ENCODE data around the gene HSH2D. TPM values are rescaled to one million over a fixed set of nuclear protein-coding genes. Genes with fewer than 3 reads are reported as not detected.

The HSH2D gene
- total and polyA plus RNA-seq, 10 of the 15 experiments (the other 5 are each of a cell fraction or from before 2014, with no cell fraction given), result 22.0 to 145 (median 89.3) TPM

- TF ChIP-seq HSF1 (IDR thresholded peaks at IDR 0.05; ENCODE audit: low read depth, low read length) (no peak), IRF4 (IDR thresholded peaks at IDR 0.05; ENCODE audit: low read depth, low read length) (no peak), KLF5 (IDR thresholded peaks at IDR 0.05; ENCODE audit: partially characterized antibody) (peak; percentile 9), MTA2 (IDR thresholded peaks at IDR 0.05; ENCODE audit: low read depth) (no peak), NR2F1 (conservative IDR thresholded peaks at IDR 0.05) (no peak), MAX (IDR thresholded peaks at IDR 0.05; ENCODE audit: low read depth, low read length) (no peak; the same call in 1 of the 2 replicates), EZH2 (IDR thresholded peaks at IDR 0.05; ENCODE audit: borderline replicate concordance, control insufficient read depth, low read depth, low read length) (no peak), ZNF384 (IDR thresholded peaks at IDR 0.05; ENCODE audit: borderline replicate concordance, low read depth, low read length) (no peak), BCL3 (IDR thresholded peaks at IDR 0.05; ENCODE audit: borderline replicate concordance, insufficient read depth, low read depth, low read length, poor library complexity, severe bottlenecking) (no peak), KDM1A (IDR thresholded peaks at IDR 0.05; ENCODE audit: borderline replicate concordance) (no peak), IKZF2 (IDR thresholded peaks at IDR 0.05) (no peak), PKNOX1 (IDR thresholded peaks at IDR 0.05) (no peak), ETV6 (conservative IDR thresholded peaks at IDR 0.05 in 1 of 2, IDR thresholded peaks at IDR 0.05 in 1 of 2; ENCODE audit: borderline replicate concordance in 1 of 2, low read depth in 1 of 2) (no peak), RB1 (IDR thresholded peaks at IDR 0.05; ENCODE audit: borderline replicate concordance) (no peak), EP300 (IDR thresholded peaks at IDR 0.05; ENCODE audit: borderline replicate concordance in 1 of 2, control insufficient read depth in 1 of 2, low read depth in 2 of 2, low read length in 2 of 2) (no peak), CUX1 (IDR thresholded peaks at IDR 0.05; ENCODE audit: insufficient replicate concordance, low read depth, low read length) (no peak), ESRRA (IDR thresholded peaks at IDR 0.05; ENCODE audit: low read length) (no peak), BCL11A (IDR thresholded peaks at IDR 0.05; ENCODE audit: low read depth, low read length) (no peak), MEF2A (IDR thresholded peaks at IDR 0.05; ENCODE audit: insufficient read depth, low read depth, low read length) (no peak)
Observed at GRCh38 chr19:16111909-16112752, 31.4 kb upstream of the HSH2D start (continued).
